HT1080 (cell line): ENCODE data around the gene ZNF354C. TPM values are rescaled to one million over a fixed set of nuclear protein-coding genes. Genes with fewer than 3 reads are reported as not detected.

ENCODE experiments used
- DNase-seq: peaks from one replicate; pipeline ENCODE4 v3.0.0-alpha.2; 2015; ENCODE audit warnings: low read depth
- total RNA-seq: library from RNA; depleted of rRNA; stranded (reverse); fragments of >200 nt; shearing (Covaris generic); gene quantifications from 2 replicates; pipeline ENCODE4 v1.2.3, GENCODE V29; 2014; rRNA removed

Gene ZNF354C
- total RNA-seq, 1 experiment from 2014 or later = 1.9 TPM

DNA sequence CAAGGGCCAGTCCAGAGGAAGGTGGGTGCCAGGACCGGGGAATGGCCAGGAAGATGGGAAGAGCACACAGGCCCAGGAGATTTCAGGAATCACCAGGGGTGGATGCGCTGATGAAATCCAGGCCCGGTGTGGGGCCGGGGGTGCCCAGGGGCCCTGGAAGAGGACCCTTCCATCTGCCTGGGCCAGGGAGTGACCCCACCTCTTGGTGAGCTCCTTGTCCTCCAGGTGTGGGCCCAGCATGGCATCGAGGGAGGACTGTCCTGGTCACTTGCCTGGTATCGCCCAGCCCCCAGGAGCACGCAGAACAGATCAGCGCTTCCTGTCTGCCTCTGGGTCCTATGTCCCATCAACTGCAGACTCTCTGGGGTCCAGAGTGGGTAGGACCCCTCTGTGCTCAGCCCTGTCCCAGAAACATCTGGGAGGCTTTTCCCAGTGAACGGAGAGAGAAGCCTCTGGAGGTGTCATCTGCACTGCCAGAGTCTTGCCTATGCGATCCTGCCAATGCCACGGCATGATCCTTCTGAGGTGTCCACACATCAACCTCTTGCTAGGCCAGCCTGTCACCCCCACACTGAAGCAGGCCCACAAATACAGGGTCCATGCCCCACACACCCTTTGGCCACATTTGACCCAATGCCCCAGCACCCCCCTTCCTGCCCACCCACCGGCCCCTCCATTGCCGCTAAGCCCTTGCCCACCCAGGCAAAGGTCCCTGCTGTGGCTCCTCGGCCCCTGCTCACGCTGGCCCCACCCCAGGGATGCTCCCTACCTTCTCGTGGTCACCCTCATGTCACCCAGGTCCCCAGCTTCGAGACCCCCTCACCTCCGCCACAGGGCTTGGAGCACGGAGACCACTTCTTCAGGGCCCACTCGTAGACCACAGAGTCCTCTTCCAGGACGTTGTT is 67.2 kb downstream of the ZNF354C start:
- no peak for DNase-seq

DNA sequence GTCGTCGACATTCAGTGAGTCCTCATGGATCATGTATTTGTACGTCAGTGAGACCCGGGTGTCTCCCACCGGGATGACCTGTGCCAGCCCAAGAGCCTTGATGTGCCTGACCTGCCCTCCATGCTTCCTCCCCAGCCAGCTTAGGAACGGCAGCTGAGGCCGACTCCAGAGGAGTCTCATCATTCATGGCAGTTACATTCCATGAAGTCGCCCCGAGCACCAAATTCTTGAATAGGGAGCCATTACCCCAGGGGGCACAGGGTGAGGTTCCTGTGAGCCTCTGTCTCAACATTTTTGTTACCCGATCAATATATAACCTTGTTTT is 67.8 kb downstream of the ZNF354C start:
- no peak for DNase-seq

DNA sequence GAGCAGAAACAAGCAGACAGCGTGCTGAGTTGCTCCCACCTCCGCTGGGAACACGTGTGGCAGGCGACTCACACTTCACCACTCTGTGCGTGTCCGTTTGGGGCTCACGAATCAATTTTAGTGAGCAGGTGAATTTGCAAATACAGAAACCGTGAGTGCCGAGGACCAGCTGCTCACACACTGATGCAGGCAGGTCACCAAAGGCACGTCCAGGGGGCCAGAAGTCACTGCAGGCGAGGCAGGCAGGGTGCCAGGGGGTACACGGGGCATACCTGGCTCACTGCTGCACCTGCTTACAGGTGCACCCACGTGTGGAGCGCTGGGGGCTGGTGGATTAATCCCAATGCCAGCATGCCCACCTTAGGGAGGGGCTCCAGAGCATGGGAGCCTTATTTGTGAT is 68.8 kb downstream of the ZNF354C start:
- DNase-seq = no peak

DNA sequence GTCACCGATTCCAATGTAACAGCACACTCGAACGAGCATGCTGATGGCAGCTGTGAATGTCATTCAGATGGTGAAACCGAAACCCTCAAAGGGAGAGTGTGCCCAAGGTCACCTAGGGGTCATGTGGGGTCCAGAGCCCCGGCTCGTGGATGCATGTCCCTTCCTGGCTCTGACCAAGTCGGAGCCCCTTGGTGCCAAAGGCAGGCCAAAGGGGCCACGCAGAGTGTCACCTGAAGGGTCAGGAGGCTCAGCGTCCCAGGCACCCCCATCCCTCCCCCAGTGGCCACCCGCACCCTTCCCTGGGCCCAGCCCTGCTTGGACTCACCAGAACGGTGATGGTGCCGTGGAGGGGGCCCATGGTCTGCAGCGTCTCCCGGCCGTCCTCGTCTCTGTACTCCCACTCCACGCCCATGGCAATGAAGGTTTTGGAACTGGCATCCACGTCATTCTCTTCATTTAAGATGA is 69.5 kb downstream of the ZNF354C start:
- DNase-seq = no peak

DNA sequence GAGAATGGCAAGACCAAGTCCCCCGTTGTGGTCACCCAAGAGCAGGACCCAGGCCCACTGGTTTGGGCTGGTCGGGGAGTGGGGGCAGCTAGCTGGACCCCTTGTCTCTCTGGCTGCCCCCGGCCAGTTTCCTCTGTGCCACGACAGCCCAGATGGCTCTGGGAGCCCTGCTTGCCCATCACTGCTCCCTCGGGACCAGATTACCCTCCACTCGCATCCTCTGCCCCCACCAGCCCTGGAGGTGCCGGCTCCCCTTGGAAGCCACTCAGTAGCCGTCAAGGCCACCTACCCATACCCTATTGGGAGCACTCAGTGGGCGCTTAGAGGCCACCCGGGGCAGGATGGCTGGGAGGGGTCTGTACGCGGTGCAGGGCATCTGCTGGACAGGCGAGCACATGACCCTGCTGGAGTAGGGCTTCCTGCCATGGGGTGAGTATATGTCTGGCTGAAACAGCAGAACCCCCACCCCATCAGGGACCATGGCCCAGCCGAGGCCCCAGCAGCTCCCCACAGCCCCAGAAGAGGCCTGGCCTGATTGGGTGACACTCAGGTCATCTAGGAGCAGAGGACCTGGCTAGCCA is 70.0 kb downstream of the ZNF354C start:
- DNase-seq = no peak

DNA sequence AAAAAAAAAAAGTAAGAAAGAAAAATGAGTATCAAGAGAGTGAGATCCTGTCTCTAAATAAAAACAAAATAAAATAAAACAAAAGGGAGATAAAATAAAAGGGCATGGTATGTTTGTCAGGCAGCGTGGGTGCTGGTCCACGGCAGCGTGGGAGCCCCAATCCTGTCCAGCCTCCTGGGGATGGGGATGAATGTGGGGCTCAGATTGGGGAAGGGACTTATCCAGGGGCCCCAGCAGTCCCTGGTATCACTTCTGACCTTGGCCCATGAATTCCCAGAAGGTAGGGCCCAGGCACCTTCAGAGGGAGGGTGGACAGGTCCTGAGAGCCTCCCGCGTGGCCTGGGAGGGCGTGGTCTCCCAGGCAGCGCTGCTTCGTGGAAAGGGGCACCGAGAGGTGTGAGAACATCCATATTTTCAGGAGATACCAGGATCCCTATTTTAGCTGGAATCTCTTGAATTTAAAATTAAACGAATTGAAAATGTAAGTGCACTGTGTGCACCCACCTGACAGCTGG is 71.2 kb downstream of the ZNF354C start:
- DNase-seq = no peak

DNA sequence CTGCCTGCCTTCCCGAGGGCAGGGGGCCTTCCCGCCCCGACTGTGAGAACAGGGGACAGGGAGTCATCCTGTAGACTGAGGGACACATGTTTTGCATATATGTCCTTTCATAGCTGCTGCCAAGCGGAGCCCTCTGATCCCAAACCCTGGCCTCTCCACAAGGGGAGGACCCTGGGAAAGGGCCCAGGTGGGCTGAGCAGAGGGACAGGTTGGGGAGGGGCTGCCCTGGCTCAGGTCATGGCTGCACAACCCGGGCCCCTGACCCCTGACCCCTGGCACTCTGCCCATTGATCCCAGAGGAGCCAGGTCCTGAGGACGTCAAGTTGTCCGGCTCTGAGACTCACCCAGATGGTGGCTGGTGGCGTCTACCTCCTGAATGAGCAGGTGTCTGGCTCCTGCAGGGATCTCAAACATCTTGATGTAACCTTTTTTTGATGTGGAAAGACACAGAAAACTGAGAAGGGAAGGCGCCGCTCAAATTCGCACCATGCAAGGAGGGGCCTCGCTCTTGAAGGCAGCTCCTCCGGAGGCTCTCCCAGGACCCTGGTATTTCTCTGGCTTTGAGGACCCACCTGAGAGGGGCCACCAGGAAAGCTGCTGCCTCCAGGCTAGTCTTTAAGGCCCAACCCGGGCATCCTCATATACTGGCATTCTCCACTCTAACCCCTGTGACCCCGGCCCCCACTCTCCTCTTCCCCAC is 71.9 kb downstream of the ZNF354C start:
- DNase-seq = no peak

DNA sequence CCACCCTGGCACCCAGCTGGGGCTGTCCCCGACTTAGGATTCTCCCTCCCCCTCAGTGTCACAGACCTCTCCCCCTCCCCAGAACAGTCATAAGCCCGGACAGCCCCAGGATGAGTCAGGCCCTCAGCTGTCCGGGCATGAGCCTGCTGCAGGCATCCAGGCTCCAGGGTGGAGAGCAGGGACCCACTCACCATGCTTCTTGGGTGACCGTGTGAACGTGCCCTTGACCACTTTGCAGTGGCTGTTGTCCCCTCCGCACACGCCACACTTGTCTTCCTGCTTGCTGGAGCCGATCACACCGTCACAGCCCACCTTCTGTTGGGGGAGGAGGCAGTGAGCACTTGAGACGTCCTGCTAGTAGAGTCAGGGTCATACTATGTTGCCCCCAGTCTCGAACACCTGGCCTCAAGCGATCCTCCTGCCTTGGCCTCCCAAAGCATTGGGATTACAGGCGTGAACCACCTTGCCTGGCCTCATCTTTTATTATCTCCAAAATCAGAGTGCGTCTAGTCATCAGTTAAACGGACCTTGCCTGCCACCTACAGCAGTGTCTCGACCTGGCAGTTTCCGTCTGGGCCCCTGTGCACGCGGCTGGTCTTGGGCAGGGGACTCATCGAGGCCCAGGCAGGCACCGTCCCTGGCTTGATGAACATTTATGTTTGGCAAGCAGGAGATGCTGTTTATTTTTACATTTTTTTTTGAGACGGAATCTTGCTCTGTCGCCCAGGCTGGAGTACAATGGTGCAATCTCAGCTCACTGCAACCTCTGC is 72.6 kb downstream of the ZNF354C start:
- DNase-seq = no peak

Other genes starting within 250 kb of the ZNF354C start
- gene ZNF354B, start 200.4 kb upstream of the ZNF354C start, total RNA-seq = 4.3 and 6.1 TPM in 2 replicates
- not detected in 2 replicates for gene ZFP2, start 164.5 kb upstream of the ZNF354C start, total RNA-seq
- gene ZNF454, start 119.2 kb upstream of the ZNF354C start, total RNA-seq = not detected in 2 replicates
- gene GRM6, start 65.1 kb upstream of the ZNF354C start, total RNA-seq = not detected in 2 replicates
- 0.24 and 0.53 TPM in 2 replicates for gene ZNF879, start 36.6 kb upstream of the ZNF354C start, total RNA-seq